OCI-LY7 (cell line): ENCODE data around the gene RIMBP2. TPM values are rescaled to one million over a fixed set of nuclear protein-coding genes. Genes with fewer than 3 reads are reported as not detected.

Source experiments
- BruUV-seq: library from RNA; stranded (reverse); fragments of 400-500 nt; replicated peaks from 2 replicates; lab custom pipeline; 2021; lab: Mats Ljungman, UMichigan
- CTCF ChIA-PET: fragments of 300-600 bp; sonication (Branson Sonifier 250); formaldehyde crosslinking; loops from one replicate; lab custom pipeline; 2022; ENCODE audit warnings: antibody characterized with exemption; ENCODE audit not compliant: unreplicated experiment; lab: Charles Lee
- POLR2A ChIA-PET: fragments of 300-600 bp; sonication (Branson Sonifier 250); formaldehyde crosslinking; loops from one replicate; lab custom pipeline; 2022; ENCODE audit warnings: antibody characterized with exemption; lab: Charles Lee
- DNase-seq: peaks from one replicate; pipeline ENCODE4 v3.0.0-alpha.2; 2015; ENCODE audit warnings: low spot score
- H2AFZ ChIP-seq: fragments of 200-600 bp; sonication (generic), shearing (Covaris generic); 2 replicates; pipeline ENCODE4 v1.6.1; 2014; ENCODE audit warnings: mild to moderate bottlenecking, antibody characterized with exemption, low read length, moderate library complexity
- H3K27ac ChIP-seq: fragments of 200-600 bp; sonication (generic); 2 replicates; pipeline ENCODE4 v1.5.1; 2014; ENCODE audit warnings: mixed run types, low read depth, mild to moderate bottlenecking, moderate library complexity, low read length, inconsistent platforms; ENCODE audit not compliant: poor library complexity, severe bottlenecking
- H3K36me3 ChIP-seq: fragments of 200-600 bp; sonication (generic); 2 replicates; pipeline ENCODE4 v1.6.1; 2014; ENCODE audit warnings: mild to moderate bottlenecking, antibody characterized with exemption, low read length, moderate library complexity, mixed read lengths; ENCODE audit not compliant: insufficient read depth
- H3K4me1 ChIP-seq: fragments of 200-600 bp; sonication (generic); 2 replicates; pipeline ENCODE4 v1.5.1; 2014; ENCODE audit warnings: mild to moderate bottlenecking, low read length; ENCODE audit not compliant: insufficient read depth, poor library complexity, severe bottlenecking
- H3K4me2 ChIP-seq: fragments of 200-600 bp; sonication (generic); 2 replicates; pipeline ENCODE4 v1.6.1; 2014; ENCODE audit warnings: mild to moderate bottlenecking, low read length
- H3K4me3 ChIP-seq: fragments of 200-600 bp; sonication (generic); 2 replicates; pipeline ENCODE4 v1.5.1; 2014; ENCODE audit warnings: mild to moderate bottlenecking, low read depth, low read length; ENCODE audit not compliant: poor library complexity, severe bottlenecking
- H3K79me2 ChIP-seq: fragments of 200-600 bp; sonication (generic); 2 replicates; pipeline ENCODE4 v1.6.1; 2016; ENCODE audit warnings: low read depth, mild to moderate bottlenecking, low read length, moderate library complexity, mixed read lengths; ENCODE audit not compliant: insufficient read depth
- H3K9me2 ChIP-seq: fragments of 200-600 bp; sonication (generic); 2 replicates; pipeline ENCODE4 v1.6.1; 2016; ENCODE audit warnings: mild to moderate bottlenecking, low read length, mixed read lengths; ENCODE audit not compliant: insufficient read depth
- H3K9me3 ChIP-seq: fragments of 200-600 bp; sonication (generic); 2 replicates; pipeline ENCODE4 v1.6.1; 2014; ENCODE audit warnings: mild to moderate bottlenecking, mixed run types, low read length, mixed read lengths
- H4K20me1 ChIP-seq: fragments of 200-600 bp; sonication (generic); 2 replicates; pipeline ENCODE4 v1.6.1; 2014; ENCODE audit warnings: mild to moderate bottlenecking, antibody characterized with exemption, low read length, moderate library complexity, mixed read lengths; ENCODE audit not compliant: insufficient read depth
- CTCF ChIP-seq: fragments of 200-600 bp; sonication (generic); conservative IDR thresholded peaks from 2 replicates; pipeline ENCODE4 v1.5.1; 2014; ENCODE audit warnings: mild to moderate bottlenecking, antibody characterized with exemption, low read length, moderate library complexity, mixed read lengths
- EZH2phosphoT487 ChIP-seq: fragments of 200-600 bp; sonication (generic); IDR thresholded peaks from 2 replicates; pipeline ENCODE4 v1.6.1; 2018; ENCODE audit warnings: low read depth, borderline replicate concordance, mild to moderate bottlenecking, mixed run types, antibody characterized with exemption, low read length, moderate library complexity, mixed read lengths
- intact Hi-C: fragments of 100-400 bp; cut with micrococcal nuclease; formaldehyde crosslinking; loops from one replicate; pipeline ENCODE4 v1.10.0; 2022; ENCODE audit not compliant: unreplicated experiment
- total RNA-seq, 2 experiments: library from RNA; depleted of rRNA in 1 of 2; stranded (reverse); fragments of >200 nt in 1 of 2; shearing (Covaris generic) in 1 of 2; gene quantifications; 2 replicates each; pipeline ENCODE4 v1.2.3, GENCODE V29; 2014 to 2022

Gene RIMBP2
- total RNA-seq, 2 experiments from 2014 or later: not detected

- Histone ChIP-seq H3K4me3 (no peak overlapping the region), H3K9me3 (peaks cover 21% of the 10 kb centered on the region), H3K4me2 (no peak overlapping the region), H3K79me2 (no peaks in the 10 kb centered on the region), H3K36me3 (no peaks in the 10 kb centered on the region), H3K4me1 (no peaks in the 10 kb centered on the region), H4K20me1 (no peaks in the 10 kb centered on the region), H3K27ac (no peak overlapping the region), H2AFZ (no peak overlapping the region), H3K9me2 (no peaks in the 10 kb centered on the region)
- TF ChIP-seq EZH2phosphoT487 (no peak), CTCF (no peak)
- POLR2A ChIA-PET: no interaction called here
- intact Hi-C loops: no loop called here
- no TSS peak for BruUV-seq
- CTCF ChIA-PET: no interaction called here
- DNase-seq: no peak
Measured at GRCh38 chr12:130391186-130391585, 324.9 kb downstream of the RIMBP2 start.

- POLR2A ChIA-PET: no interaction called here
- H3K9me2 ChIP-seq: no peaks in the 10 kb centered on the region
- H3K79me2 ChIP-seq: no peaks in the 10 kb centered on the region
- no peaks in the 10 kb centered on the region for H3K36me3 ChIP-seq
- CTCF ChIA-PET: no interaction called here
- H3K9me3 ChIP-seq: peaks cover 36% of the 10 kb centered on the region
- no peak for DNase-seq
- BruUV-seq: no TSS peak
- no peaks in the 10 kb centered on the region for H4K20me1 ChIP-seq
- TF ChIP-seq CTCF: no peak
- no peak for TF ChIP-seq EZH2phosphoT487
- no peaks in the 10 kb centered on the region for H3K4me1 ChIP-seq
- no peak overlapping the region for H3K27ac ChIP-seq
- intact Hi-C loops: no loop called here
- H2AFZ ChIP-seq: no peak overlapping the region
- no peak overlapping the region for H3K4me3 ChIP-seq
- H3K4me2 ChIP-seq: no peak overlapping the region
Measured at GRCh38 chr12:130385193-130385592, 330.9 kb downstream of the RIMBP2 start.

GRCh38 chr12:130384234-130384633 is 331.9 kb downstream of the RIMBP2 start:
- no peak overlapping the region for H3K4me3 ChIP-seq
- CTCF ChIA-PET: no interaction called here

More at GRCh38 chr12:130384234-130384633, 331.9 kb downstream of the RIMBP2 start:
- H3K36me3 ChIP-seq: no peaks in the 10 kb centered on the region
- no peak for TF ChIP-seq EZH2phosphoT487
- no peak for TF ChIP-seq CTCF
- H3K79me2 ChIP-seq: no peaks in the 10 kb centered on the region
- H2AFZ ChIP-seq: no peak overlapping the region
- no peak for DNase-seq
- intact Hi-C loops: no loop called here
- H3K4me1 ChIP-seq: no peaks in the 10 kb centered on the region
- no TSS peak for BruUV-seq
- H3K9me3 ChIP-seq: peaks cover 35% of the 10 kb centered on the region
- no peaks in the 10 kb centered on the region for H3K9me2 ChIP-seq
- no peak overlapping the region for H3K27ac ChIP-seq
- no peaks in the 10 kb centered on the region for H4K20me1 ChIP-seq
- POLR2A ChIA-PET: no interaction called here
- no peak overlapping the region for H3K4me2 ChIP-seq
